Esophagus (tissue), 2 donors: ENCODE measurements around the gene EPN2. TPM values are rescaled to one million over a fixed set of nuclear protein-coding genes. Genes with fewer than 3 reads are reported as not detected.

Experiments
- H3K27ac ChIP-seq, 2 donors: one replicate each; pipeline ENCODE4 v1.5.1; 2013; ENCODE audit warnings: low read depth in 2 of 2, mild to moderate bottlenecking in 2 of 2, inconsistent platforms in 1 of 2, low read length in 1 of 2, moderate library complexity in 1 of 2
- H3K27me3 ChIP-seq, 2 donors: one replicate each; pipeline ENCODE4 v1.6.1; 2013; ENCODE audit warnings: low read length in 2 of 2, control low read depth in 1 of 2, mild to moderate bottlenecking in 1 of 2; ENCODE audit not compliant: insufficient read depth in 2 of 2, control insufficient read depth in 1 of 2
- H3K36me3 ChIP-seq, 2 donors: one replicate each; pipeline ENCODE4 v1.6.1; 2013; ENCODE audit warnings: low read length in 1 of 2; ENCODE audit not compliant: control insufficient read depth in 2 of 2, insufficient read depth in 2 of 2
- H3K4me1 ChIP-seq, 2 donors: one replicate each; pipeline ENCODE4 v1.6.1; 2013; ENCODE audit warnings: low read length in 1 of 2; ENCODE audit not compliant: control insufficient read depth in 2 of 2, insufficient read depth in 2 of 2
- H3K4me3 ChIP-seq, 2 donors: one replicate each; pipeline ENCODE4 v1.5.1; 2013; ENCODE audit warnings: low read length in 2 of 2, mild to moderate bottlenecking in 2 of 2, low read depth in 1 of 2, moderate library complexity in 1 of 2
- H3K9me3 ChIP-seq, 2 donors: one replicate each; pipeline ENCODE4 v1.6.1; 2013; ENCODE audit warnings: mild to moderate bottlenecking in 2 of 2, low read depth in 1 of 2, low read length in 1 of 2, moderate library complexity in 1 of 2; ENCODE audit not compliant: control insufficient read depth in 2 of 2, insufficient read depth in 1 of 2
- WGBS, 2 donors: extraction: QIAGEN DNeasy Blood & Tissue Kit; methylation state at CpG; one replicate each; pipeline ENCODE4 v1.1.7; 2013; 5-methylcytosine and 5-hydroxymethylcytosine counted together
- polyA plus RNA-seq, 2 donors: library from polyadenylated mRNA; stranded (reverse); fragments of 200-250 nt; gene quantifications; one replicate each; pipeline ENCODE4 v1.2.3, GENCODE V29; 2013
- donor health status: healthy with polysubstance abuse.
- donor health status: Bipolar disorder and iron deficiency.

EPN2 gene
- polyA plus RNA-seq, 2 donors = 27.9 to 44.7 TPM

DNA sequence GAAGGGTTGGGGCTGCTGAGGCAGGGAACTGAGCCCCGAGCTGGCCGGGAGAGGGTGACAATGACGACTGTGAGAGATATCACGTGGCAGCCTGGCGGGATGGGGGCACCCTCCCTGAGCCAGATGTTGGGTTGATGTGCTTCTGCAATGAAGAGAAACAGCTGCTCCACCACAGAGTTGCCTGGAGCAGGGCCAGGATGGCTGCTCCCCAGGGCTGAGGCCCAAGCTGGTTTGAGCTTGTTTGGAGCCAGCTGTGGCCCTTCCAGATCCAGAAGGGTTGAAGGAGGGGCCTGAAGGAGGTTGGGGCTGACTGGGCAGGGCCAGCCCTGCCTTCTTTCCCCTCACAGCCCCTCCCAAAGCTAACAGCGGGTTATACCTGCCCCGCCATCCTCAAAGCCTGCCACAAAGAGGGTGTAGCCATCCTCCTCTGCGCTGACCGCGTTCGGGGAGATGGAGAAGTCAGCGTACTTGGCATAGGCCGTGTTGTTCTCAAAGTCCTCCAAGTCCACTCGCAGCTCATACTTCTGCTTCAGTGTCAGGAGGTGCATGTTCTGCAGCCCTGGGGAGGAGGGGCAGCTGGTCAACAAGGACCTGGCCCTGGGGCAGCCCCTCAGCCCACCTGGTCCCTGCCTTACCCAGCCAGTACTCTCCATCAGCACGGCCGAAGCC is 147.7 kb downstream of the EPN2 start:
- Histone ChIP-seq H3K4me3 (peak overlapping the region in 1 of 2 donors; percentile 15), H3K27ac (peak overlapping the region; percentile 89 to 98), H3K36me3 (peaks cover 10 to 36% of the 10 kb centered on the region in 2 donors), H3K9me3 (no peaks in the 10 kb centered on the region), H3K4me1 (peaks cover 26 to 54% of the 10 kb centered on the region in 2 donors), H3K27me3 (no peaks in the 10 kb centered on the region)
- WGBS, 2 donors = 22 to 47% methylated on average over 16 of the region's 16 CpGs

DNA sequence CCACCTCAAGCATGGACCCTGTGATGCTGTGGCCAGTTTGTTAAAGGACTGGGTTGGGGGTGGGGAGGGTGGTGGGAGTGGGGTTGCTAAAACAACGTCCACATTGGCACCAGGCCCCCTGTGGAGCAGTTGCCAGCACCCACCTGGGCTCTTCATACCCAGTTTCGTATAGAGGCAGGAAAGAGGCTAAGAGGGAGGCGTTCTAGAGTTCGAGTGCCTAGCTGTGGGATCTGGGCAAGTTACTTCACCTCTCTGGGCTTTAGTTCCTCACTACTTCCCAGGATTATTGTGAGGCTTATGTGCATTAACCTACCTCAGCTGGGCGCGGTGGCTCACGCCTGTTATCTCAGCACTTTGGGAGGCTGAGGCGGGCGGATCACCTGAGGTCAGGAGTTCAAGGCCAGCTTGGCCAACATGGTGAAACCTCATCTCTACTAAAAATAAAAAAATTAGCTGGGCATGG is 148.4 kb downstream of the EPN2 start:
- Histone ChIP-seq H3K36me3 (peaks cover 9 to 30% of the 10 kb centered on the region in 2 donors), H3K9me3 (no peaks in the 10 kb centered on the region), H3K27me3 (no peaks in the 10 kb centered on the region), H3K4me3 (no peak overlapping the region), H3K4me1 (peaks cover 26 to 52% of the 10 kb centered on the region in 2 donors), H3K27ac (peak overlapping the region; percentile 89 to 98)
- 49 to 59% methylated on average over 9 of the region's 9 CpGs for WGBS, 2 donors

Other genes starting within 250 kb of the EPN2 start
- 10 to 100 TPM; 33.2 to 37.1 TPM for gene FAM83G, start 232.6 kb upstream of the EPN2 start, polyA plus RNA-seq
- 1 to 10 TPM; 1.2 to 1.3 TPM for gene GRAP, start 190.4 kb upstream of the EPN2 start, polyA plus RNA-seq
- 1 to 10 TPM in 1 of 2 donors, under 1 TPM in 1; 0.38 to 1.5 TPM for gene GRAPL, start 109.8 kb upstream of the EPN2 start, polyA plus RNA-seq
- gene B9D1, start 125.4 kb downstream of the EPN2 start, polyA plus RNA-seq = 10 to 100 TPM in 1 of 2 donors, 1 to 10 TPM in 1; 8.2 to 11.5 TPM
- gene MAPK7, start 141.1 kb downstream of the EPN2 start, polyA plus RNA-seq = 10 to 100 TPM; 27.7 to 28.3 TPM
- 10 to 100 TPM in 1 of 2 donors, 1 to 10 TPM in 1; 8.3 to 33.7 TPM for gene MFAP4, start 149.8 kb downstream of the EPN2 start, polyA plus RNA-seq
- 1 to 10 TPM; 1.1 to 3.7 TPM for gene RNF112, start 173.9 kb downstream of the EPN2 start, polyA plus RNA-seq